ENCODE measurements around the gene CCDC177. TPM values are rescaled to one million over a fixed set of nuclear protein-coding genes. Genes with fewer than 3 reads are reported as not detected.

CCDC177 gene
- total RNA-seq, 1 donor from 2014 or later: 0.34 TPM

- Mint-ChIP-seq H3K36me3 (no peaks in the 10 kb centered on the region), H3K27me3 (ENCODE audit: low read depth) (peaks cover 43% of the 10 kb centered on the region), H3K4me3 (no peak overlapping the region), H3K9me3 (no peaks in the 10 kb centered on the region), H3K4me1 (no peaks in the 10 kb centered on the region), H3K27ac (no peak overlapping the region)
- no peak for TF ChIP-seq CTCF (IDR thresholded peaks at IDR 0.05; ENCODE audit: unreplicated experiment)
- no peak for DNase-seq (ENCODE audit: low spot score in 2 of 2, unreplicated experiment in 2 of 2)
These were observed 32.4 kb downstream of the CCDC177 start for GRCh38 chr14:69542311-69542710.

- H3K9me3 Mint-ChIP-seq: no peaks in the 10 kb centered on the region
- peaks cover 44% of the 10 kb centered on the region for H3K27me3 Mint-ChIP-seq (ENCODE audit: low read depth)
- no peak for DNase-seq (ENCODE audit: low spot score in 2 of 2, unreplicated experiment in 2 of 2)
- no peak overlapping the region for H3K27ac Mint-ChIP-seq
- TF ChIP-seq CTCF (IDR thresholded peaks at IDR 0.05; ENCODE audit: unreplicated experiment): no peak
- no peaks in the 10 kb centered on the region for H3K36me3 Mint-ChIP-seq
- H3K4me1 Mint-ChIP-seq: no peaks in the 10 kb centered on the region
- no peak overlapping the region for H3K4me3 Mint-ChIP-seq
These were observed 33.9 kb downstream of the CCDC177 start for GRCh38 chr14:69540654-69541335.

DNA sequence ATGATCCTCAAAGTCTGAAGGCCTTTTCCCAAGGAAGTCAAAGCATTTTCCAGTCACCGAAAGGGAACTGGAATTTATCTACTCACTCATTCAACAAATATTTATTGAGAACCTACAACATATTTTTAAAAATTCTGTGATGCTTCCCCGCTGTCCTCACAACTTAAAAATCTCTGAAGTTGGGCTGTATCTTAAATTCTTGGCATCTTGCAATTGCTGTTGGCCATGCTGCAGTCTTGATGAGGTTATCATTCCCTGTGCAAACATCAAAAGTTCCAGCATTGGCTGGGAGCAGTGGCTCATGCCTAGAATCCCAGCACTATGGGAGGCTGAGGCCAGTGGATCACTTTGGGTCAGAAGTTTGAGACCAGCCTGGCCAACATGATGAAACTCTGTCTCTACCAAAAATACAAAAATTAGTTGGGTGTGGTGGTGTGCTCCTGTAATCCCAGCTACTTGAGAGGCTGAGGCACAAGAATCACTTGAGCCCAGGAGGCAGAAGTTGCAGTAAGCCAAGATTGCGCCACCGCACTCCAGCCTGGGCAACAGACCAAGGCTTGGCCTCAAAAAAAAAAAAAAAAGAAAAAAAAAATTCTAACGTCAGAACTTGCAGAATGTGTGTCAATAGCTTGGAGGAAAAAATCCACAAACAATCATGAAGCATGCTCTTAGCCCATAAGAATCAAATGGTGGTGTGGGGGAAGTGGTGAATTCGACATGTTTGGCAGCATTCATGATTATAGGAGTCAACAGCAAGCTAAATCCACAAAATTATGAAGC lies 34.9 kb downstream of the CCDC177 start:
- Mint-ChIP-seq H3K4me1 (no peaks in the 10 kb centered on the region), H3K9me3 (no peaks in the 10 kb centered on the region), H3K4me3 (no peak overlapping the region), H3K36me3 (no peaks in the 10 kb centered on the region), H3K27me3 (ENCODE audit: low read depth) (peaks cover 42% of the 10 kb centered on the region), H3K27ac (no peak overlapping the region)
- DNase-seq (ENCODE audit: low spot score in 2 of 2, unreplicated experiment in 2 of 2): no peak
- no peak for TF ChIP-seq CTCF (IDR thresholded peaks at IDR 0.05; ENCODE audit: unreplicated experiment)

GRCh38 chr14:69538766-69539165 lies 35.9 kb downstream of the CCDC177 start:
- Mint-ChIP-seq H3K36me3 (no peaks in the 10 kb centered on the region), H3K27ac (no peak overlapping the region), H3K27me3 (ENCODE audit: low read depth) (peaks cover 32% of the 10 kb centered on the region), H3K4me1 (no peaks in the 10 kb centered on the region), H3K9me3 (no peaks in the 10 kb centered on the region), H3K4me3 (no peak overlapping the region)
- DNase-seq (ENCODE audit: low spot score in 2 of 2, unreplicated experiment in 2 of 2): no peak
- no peak for TF ChIP-seq CTCF (IDR thresholded peaks at IDR 0.05; ENCODE audit: unreplicated experiment)

DNA sequence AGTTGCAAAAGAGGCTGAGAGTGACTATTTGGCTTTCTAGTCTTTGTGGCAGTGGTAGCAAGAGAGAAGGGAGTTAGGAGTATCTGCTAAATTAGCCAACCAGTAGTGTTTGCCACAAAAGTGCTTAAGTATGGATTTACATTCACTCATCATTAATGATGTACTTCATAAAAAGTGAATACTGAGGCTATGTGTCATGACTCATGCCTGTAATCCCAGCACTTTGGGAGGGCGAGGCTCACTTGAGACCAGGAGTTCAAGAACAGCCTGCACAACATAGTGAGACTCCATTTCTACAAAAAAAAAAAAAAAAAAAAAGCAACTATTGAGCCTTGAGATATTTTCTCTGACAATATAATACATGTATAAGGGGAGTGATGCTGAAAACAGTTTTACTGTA lies 36.8 kb downstream of the CCDC177 start:
- Mint-ChIP-seq H3K27me3 (ENCODE audit: low read depth) (peaks cover 29% of the 10 kb centered on the region), H3K36me3 (no peaks in the 10 kb centered on the region), H3K9me3 (no peaks in the 10 kb centered on the region), H3K27ac (no peak overlapping the region), H3K4me3 (no peak overlapping the region), H3K4me1 (no peaks in the 10 kb centered on the region)
- no peak for TF ChIP-seq CTCF (IDR thresholded peaks at IDR 0.05; ENCODE audit: unreplicated experiment)
- DNase-seq (ENCODE audit: low spot score in 2 of 2, unreplicated experiment in 2 of 2): no peak

Data from mesothelial cell of epicardium (in vitro differentiated cells).